ENCODE results near the gene SEC62.
"Not testable (repeated sequence)": the region's sequence is repeated elsewhere in the genome, so short reads cannot be mapped to it uniquely, and the experiment has no call there.

Gene SEC62

GRCh38 chr3:170012683-170013400, 46.2 kb downstream of the SEC62 start:
- no peak for DNase-seq (ENCODE audit: low read depth)
- TF ChIP-seq, protein P1, sequence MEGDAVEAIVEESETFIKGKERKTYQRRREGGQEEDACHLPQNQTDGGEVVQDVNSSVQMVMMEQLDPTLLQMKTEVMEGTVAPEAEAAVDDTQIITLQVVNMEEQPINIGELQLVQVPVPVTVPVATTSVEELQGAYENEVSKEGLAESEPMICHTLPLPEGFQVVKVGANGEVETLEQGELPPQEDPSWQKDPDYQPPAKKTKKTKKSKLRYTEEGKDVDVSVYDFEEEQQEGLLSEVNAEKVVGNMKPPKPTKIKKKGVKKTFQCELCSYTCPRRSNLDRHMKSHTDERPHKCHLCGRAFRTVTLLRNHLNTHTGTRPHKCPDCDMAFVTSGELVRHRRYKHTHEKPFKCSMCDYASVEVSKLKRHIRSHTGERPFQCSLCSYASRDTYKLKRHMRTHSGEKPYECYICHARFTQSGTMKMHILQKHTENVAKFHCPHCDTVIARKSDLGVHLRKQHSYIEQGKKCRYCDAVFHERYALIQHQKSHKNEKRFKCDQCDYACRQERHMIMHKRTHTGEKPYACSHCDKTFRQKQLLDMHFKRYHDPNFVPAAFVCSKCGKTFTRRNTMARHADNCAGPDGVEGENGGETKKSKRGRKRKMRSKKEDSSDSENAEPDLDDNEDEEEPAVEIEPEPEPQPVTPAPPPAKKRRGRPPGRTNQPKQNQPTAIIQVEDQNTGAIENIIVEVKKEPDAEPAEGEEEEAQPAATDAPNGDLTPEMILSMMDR (conservative IDR thresholded peaks at IDR 0.05; ENCODE audit: low read depth, low read length), result no peak
- H3K4me3 ChIP-seq (ENCODE audit: low read length), result no peak overlapping the region

GRCh38 chr3:170016057-170016456, 49.5 kb downstream of the SEC62 start:
- no peak for DNase-seq (ENCODE audit: low read depth)
- TF ChIP-seq, protein P1 (conservative IDR thresholded peaks at IDR 0.05; ENCODE audit: low read depth, low read length), result no peak
- H3K4me3 ChIP-seq (ENCODE audit: low read length), result no peak overlapping the region

DNA sequence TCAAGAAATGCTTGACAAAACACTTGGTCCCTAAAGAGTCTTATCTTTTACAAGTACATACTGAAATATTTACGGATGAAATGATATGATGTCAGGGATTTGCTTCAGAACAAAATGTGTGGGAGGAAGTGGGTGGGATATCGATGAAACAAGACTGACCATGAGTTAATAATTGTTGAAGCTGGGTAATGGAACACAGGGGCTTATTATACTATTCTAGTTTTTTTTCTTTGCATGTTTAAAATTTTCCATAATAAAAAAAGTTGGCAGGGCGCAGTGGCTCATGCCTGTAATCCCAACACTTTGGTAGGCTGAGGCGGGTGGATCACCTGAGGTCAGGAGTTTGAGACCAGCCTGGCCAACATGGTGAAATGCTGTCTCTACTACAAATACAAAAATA, 52.7 kb downstream of the SEC62 start:
- not testable (repeated sequence) for DNase-seq (ENCODE audit: low read depth); H3K4me3 ChIP-seq (ENCODE audit: low read length)

- TF ChIP-seq, protein P1 (conservative IDR thresholded peaks at IDR 0.05; ENCODE audit: low read depth, low read length), result peak; percentile 25
- no peak for DNase-seq (ENCODE audit: low read depth)
- H3K4me3 ChIP-seq (ENCODE audit: low read length), result no peak overlapping the region
These were observed 54.5 kb downstream of the SEC62 start for GRCh38 chr3:170021083-170021482.

DNA sequence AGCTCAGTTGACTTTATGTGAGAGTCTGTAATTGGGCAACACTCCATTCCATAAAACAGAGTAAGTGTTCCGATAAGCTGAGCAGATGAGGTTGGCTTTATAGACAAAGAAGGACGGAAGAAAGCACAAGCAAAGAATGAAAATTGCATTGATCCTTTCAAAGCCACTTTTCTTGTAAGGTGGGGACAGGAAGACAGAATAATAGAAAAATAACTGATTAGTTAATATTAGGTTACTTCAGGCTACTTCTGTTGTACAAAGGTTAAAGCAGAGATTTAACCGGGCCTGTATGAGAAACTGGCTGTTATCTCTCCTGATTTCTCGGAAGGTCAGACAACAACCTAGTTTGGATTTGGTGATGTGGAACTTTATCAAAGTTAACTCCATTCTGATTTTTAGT, 55.7 kb downstream of the SEC62 start:
- TF ChIP-seq, protein P1 (conservative IDR thresholded peaks at IDR 0.05; ENCODE audit: low read depth, low read length), result no peak
- no peak for DNase-seq (ENCODE audit: low read depth)
- H3K4me3 ChIP-seq (ENCODE audit: low read length), result no peak overlapping the region

DNA sequence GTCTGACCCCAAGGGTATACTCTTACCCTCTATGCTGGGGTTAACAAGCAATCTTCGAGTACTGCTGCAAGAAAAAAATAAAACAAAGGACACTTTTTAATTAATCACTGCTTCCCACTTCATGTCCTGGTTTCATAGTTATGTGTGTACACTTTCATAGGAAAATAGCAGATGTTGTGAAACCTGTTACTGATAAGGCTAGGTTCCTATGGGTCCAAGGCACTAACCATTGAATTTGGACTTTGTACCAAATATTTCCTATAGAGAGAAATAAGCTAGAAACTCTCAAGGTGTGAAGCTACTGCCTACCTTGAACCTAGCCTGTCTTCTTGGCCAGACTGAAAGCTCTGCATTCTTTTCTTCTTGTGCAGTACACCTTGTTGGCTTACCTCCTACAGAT, 56.6 kb downstream of the SEC62 start:
- DNase-seq (ENCODE audit: low read depth), result no peak
- TF ChIP-seq, protein P1 (conservative IDR thresholded peaks at IDR 0.05; ENCODE audit: low read depth, low read length), result no peak
- no peak overlapping the region for H3K4me3 ChIP-seq (ENCODE audit: low read length)

GRCh38 chr3:170024581-170024980, 58.0 kb downstream of the SEC62 start:
- no peak for DNase-seq (ENCODE audit: low read depth)
- no peak overlapping the region for H3K4me3 ChIP-seq (ENCODE audit: low read length)
- TF ChIP-seq, protein P1 (conservative IDR thresholded peaks at IDR 0.05; ENCODE audit: low read depth, low read length), result no peak
